Mesendoderm (in vitro differentiated cells): ENCODE data around the gene ROBO1.
"Not testable (repeated sequence)": the region's sequence is repeated elsewhere in the genome, so short reads cannot be mapped to it uniquely, and the experiment has no call there.

Experiments
- DNase-seq: peaks from one replicate; pipeline ENCODE4 v3.0.0; 2013
- H2AK5ac ChIP-seq: 2 replicates; pipeline ENCODE4 v1.6.1; 2013; ENCODE audit warnings: low read length, inconsistent platforms
- H2BK120ac ChIP-seq: 2 replicates; pipeline ENCODE4 v1.6.1; 2013; ENCODE audit warnings: low read depth, mild to moderate bottlenecking, low read length, moderate library complexity, mixed read lengths
- H2BK15ac ChIP-seq: replicated peaks from 2 replicates; pipeline ENCODE4 v1.6.1; 2013; ENCODE audit warnings: low read depth, mild to moderate bottlenecking, moderate library complexity
- H2BK5ac ChIP-seq: 2 replicates; pipeline ENCODE4 v1.6.1; 2013; ENCODE audit warnings: low read length, inconsistent platforms
- H3K18ac ChIP-seq: 2 replicates; pipeline ENCODE4 v1.6.1; 2013; ENCODE audit warnings: mild to moderate bottlenecking, low read length, mixed read lengths
- H3K23ac ChIP-seq: one replicate; pipeline ENCODE4 v1.6.1; 2013; ENCODE audit warnings: low read length
- H3K27ac ChIP-seq: 2 replicates; pipeline ENCODE4 v1.5.1; 2013; ENCODE audit warnings: low read depth, mild to moderate bottlenecking, inconsistent platforms, low read length, moderate library complexity
- H3K27me3 ChIP-seq: 2 replicates; pipeline ENCODE4 v1.6.1; 2013; ENCODE audit warnings: low read length, control low read depth, mild to moderate bottlenecking, inconsistent platforms; ENCODE audit not compliant: insufficient read depth, poor library complexity
- H3K36me3 ChIP-seq: 2 replicates; pipeline ENCODE4 v1.6.1; 2013; ENCODE audit warnings: low read length, inconsistent platforms; ENCODE audit not compliant: control insufficient read depth, insufficient read depth
- H3K4ac ChIP-seq: one replicate; pipeline ENCODE4 v1.6.1; 2013; ENCODE audit warnings: low read depth, mild to moderate bottlenecking, low read length, moderate library complexity
- H3K4me1 ChIP-seq: 2 replicates; pipeline ENCODE4 v1.6.1; 2013; ENCODE audit warnings: low read depth, low read length, inconsistent platforms; ENCODE audit not compliant: control insufficient read depth
- H3K4me2 ChIP-seq: 2 replicates; pipeline ENCODE4 v1.6.1; 2013; ENCODE audit warnings: low read length
- H3K4me3 ChIP-seq: 2 replicates; pipeline ENCODE4 v1.5.1; 2013; ENCODE audit warnings: mild to moderate bottlenecking, low read length
- H3K56ac ChIP-seq: one replicate; pipeline ENCODE4 v1.6.1; 2013; ENCODE audit warnings: low read length
- H3K79me1 ChIP-seq: 2 replicates; pipeline ENCODE4 v1.6.1; 2013; ENCODE audit warnings: low read length, inconsistent platforms
- H3K79me2 ChIP-seq: 2 replicates; pipeline ENCODE4 v1.6.1; 2013; ENCODE audit warnings: mild to moderate bottlenecking, low read length; ENCODE audit not compliant: control insufficient read depth, insufficient read depth
- H3K9ac ChIP-seq: 2 replicates; pipeline ENCODE4 v1.6.1; 2013; ENCODE audit warnings: low read length, inconsistent platforms
- H4K5ac ChIP-seq: one replicate; pipeline ENCODE4 v1.6.1; 2013; ENCODE audit warnings: low read length
- H4K8ac ChIP-seq: one replicate; pipeline ENCODE4 v1.6.1; 2013; ENCODE audit warnings: low read depth, mild to moderate bottlenecking, control low read depth, low read length, moderate library complexity
- WGBS: extraction: QIAGEN DNeasy Blood & Tissue Kit; methylation state at CpG from one replicate; pipeline ENCODE4 v1.1.7; 2013; ENCODE audit warnings: low lambda C conversion rate, missing lambda C conversion rate; ENCODE audit not compliant: insufficient coverage; ENCODE audit errors: extremely low coverage; 5-methylcytosine and 5-hydroxymethylcytosine counted together

ROBO1 gene

GRCh38 chr3:79173259-79173658, 594.5 kb downstream of the ROBO1 start:
- H4K5ac ChIP-seq, H3K27ac ChIP-seq: not testable (repeated sequence)

GRCh38 chr3:79172241-79172640, 595.6 kb downstream of the ROBO1 start:
- Histone ChIP-seq H3K79me2 (no peaks in the 10 kb centered on the region), H3K4me1 (no peaks in the 10 kb centered on the region), H3K79me1 (no peaks in the 10 kb centered on the region), H2AK5ac (no peak overlapping the region), H3K56ac (no peak overlapping the region), H4K8ac (no peak overlapping the region), H3K36me3 (no peaks in the 10 kb centered on the region), H3K4ac (no peak overlapping the region), H3K23ac (no peak overlapping the region), H3K4me2 (no peak overlapping the region), H2BK15ac (no peak overlapping the region), H3K9ac (no peak overlapping the region), H2BK5ac (no peak overlapping the region), H4K5ac (no peak overlapping the region), H3K18ac (no peak overlapping the region), H3K4me3 (no peak overlapping the region), H3K27me3 (no peaks in the 10 kb centered on the region), H3K27ac (no peak overlapping the region), H2BK120ac (no peak overlapping the region)
- whole genome bisulfite sequencing = no CpG with 5 or more reads among the region's 1 CpG
- DNase-seq = no peak

More at GRCh38 chr3:79173259-79173658, 594.5 kb downstream of the ROBO1 start:
- not testable (repeated sequence) for H2AK5ac ChIP-seq, DNase-seq, H3K4me3 ChIP-seq, H4K8ac ChIP-seq, H2BK15ac ChIP-seq, H3K56ac ChIP-seq, H3K79me1 ChIP-seq, H3K27me3 ChIP-seq, H2BK120ac ChIP-seq, H3K18ac ChIP-seq, H3K23ac ChIP-seq, H3K4ac ChIP-seq, H3K9ac ChIP-seq, H3K79me2 ChIP-seq, H2BK5ac ChIP-seq, H3K36me3 ChIP-seq, H3K4me2 ChIP-seq, H3K4me1 ChIP-seq
- no CpG with 5 or more reads among the region's 21 CpGs for WGBS

GRCh38 chr3:79170021-79170420, 597.8 kb downstream of the ROBO1 start:
- no peak overlapping the region for H3K9ac ChIP-seq
- H3K79me1 ChIP-seq = no peaks in the 10 kb centered on the region
- H3K4me1 ChIP-seq = no peaks in the 10 kb centered on the region
- no peak overlapping the region for H3K56ac ChIP-seq
- DNase-seq = peak; percentile 26
- no peak overlapping the region for H2BK15ac ChIP-seq
- H3K36me3 ChIP-seq = no peaks in the 10 kb centered on the region
- H2BK5ac ChIP-seq = no peak overlapping the region
- no peak overlapping the region for H3K27ac ChIP-seq
- no peak overlapping the region for H3K4me2 ChIP-seq
- H3K27me3 ChIP-seq = no peaks in the 10 kb centered on the region
- H4K8ac ChIP-seq = no peak overlapping the region
- no peak overlapping the region for H2BK120ac ChIP-seq
- no peak overlapping the region for H2AK5ac ChIP-seq
- H3K18ac ChIP-seq = no peak overlapping the region
- H4K5ac ChIP-seq = no peak overlapping the region
- no CpG with 5 or more reads among the region's 1 CpG for WGBS
- H3K79me2 ChIP-seq = no peaks in the 10 kb centered on the region
- H3K23ac ChIP-seq = no peak overlapping the region
- H3K4me3 ChIP-seq = no peak overlapping the region
- H3K4ac ChIP-seq = no peak overlapping the region

- no peak overlapping the region for H3K9ac ChIP-seq
- no peak overlapping the region for H4K8ac ChIP-seq
- no peak overlapping the region for H4K5ac ChIP-seq
- no peak overlapping the region for H3K23ac ChIP-seq
- H2AK5ac ChIP-seq = no peak overlapping the region
- no peak overlapping the region for H2BK5ac ChIP-seq
- no peaks in the 10 kb centered on the region for H3K79me2 ChIP-seq
- H2BK15ac ChIP-seq = no peak overlapping the region
- H3K56ac ChIP-seq = no peak overlapping the region
- H3K4me2 ChIP-seq = no peak overlapping the region
- no peak overlapping the region for H3K27ac ChIP-seq
- H3K4me3 ChIP-seq = no peak overlapping the region
- no peak overlapping the region for H3K4ac ChIP-seq
- no peak overlapping the region for H3K18ac ChIP-seq
- H3K27me3 ChIP-seq = no peaks in the 10 kb centered on the region
- no peaks in the 10 kb centered on the region for H3K79me1 ChIP-seq
- H2BK120ac ChIP-seq = no peak overlapping the region
- DNase-seq = peak; percentile 71
- H3K4me1 ChIP-seq = no peaks in the 10 kb centered on the region
- WGBS = no CpG with 5 or more reads among the region's 5 CpGs
- no peaks in the 10 kb centered on the region for H3K36me3 ChIP-seq
Measured at GRCh38 chr3:79167651-79168416, 600.0 kb downstream of the ROBO1 start.

- H3K27ac ChIP-seq = no peak overlapping the region
- H2BK5ac ChIP-seq = no peak overlapping the region
- no peak overlapping the region for H2BK120ac ChIP-seq
- no peak overlapping the region for H4K5ac ChIP-seq
- no peak overlapping the region for H3K4me3 ChIP-seq
- H3K23ac ChIP-seq = no peak overlapping the region
- H2AK5ac ChIP-seq = no peak overlapping the region
- no CpG with 5 or more reads among the region's 2 CpGs for WGBS
- no peaks in the 10 kb centered on the region for H3K27me3 ChIP-seq
- H3K4me1 ChIP-seq = no peaks in the 10 kb centered on the region
- no peaks in the 10 kb centered on the region for H3K79me2 ChIP-seq
- no peak overlapping the region for H3K4me2 ChIP-seq
- no peak overlapping the region for H3K18ac ChIP-seq
- no peak overlapping the region for H3K4ac ChIP-seq
- H3K56ac ChIP-seq = no peak overlapping the region
- no peak overlapping the region for H3K9ac ChIP-seq
- no peaks in the 10 kb centered on the region for H3K79me1 ChIP-seq
- H3K36me3 ChIP-seq = no peaks in the 10 kb centered on the region
- no peak overlapping the region for H2BK15ac ChIP-seq
- no peak for DNase-seq
- no peak overlapping the region for H4K8ac ChIP-seq
Measured at GRCh38 chr3:79162653-79163052, 605.1 kb downstream of the ROBO1 start.

GRCh38 chr3:79161941-79162340, 605.9 kb downstream of the ROBO1 start:
- no peaks in the 10 kb centered on the region for H3K27me3 ChIP-seq

More at GRCh38 chr3:79161941-79162340, 605.9 kb downstream of the ROBO1 start:
- no peak overlapping the region for H2AK5ac ChIP-seq
- no peak overlapping the region for H2BK5ac ChIP-seq
- no peaks in the 10 kb centered on the region for H3K4me1 ChIP-seq
- no peaks in the 10 kb centered on the region for H3K79me2 ChIP-seq
- H3K23ac ChIP-seq = no peak overlapping the region
- no peak overlapping the region for H3K4ac ChIP-seq
- no peak overlapping the region for H2BK15ac ChIP-seq
- no peak overlapping the region for H3K18ac ChIP-seq
- no peak overlapping the region for H4K8ac ChIP-seq
- H3K27ac ChIP-seq = no peak overlapping the region
- no peaks in the 10 kb centered on the region for H3K79me1 ChIP-seq
- H3K9ac ChIP-seq = no peak overlapping the region
- H4K5ac ChIP-seq = no peak overlapping the region
- no CpG with 5 or more reads among the region's 1 CpG for WGBS
- H3K36me3 ChIP-seq = no peaks in the 10 kb centered on the region
- no peak for DNase-seq
- H3K56ac ChIP-seq = no peak overlapping the region
- no peak overlapping the region for H3K4me3 ChIP-seq
- H3K4me2 ChIP-seq = no peak overlapping the region
- no peak overlapping the region for H2BK120ac ChIP-seq
